ENCODE data around the gene RAB44. TPM values are rescaled to one million over a fixed set of nuclear protein-coding genes. Genes with fewer than 3 reads are reported as not detected.

RAB44 gene
- total RNA-seq, 6 experiments from 2014 or later: 0.05 to 0.07 (median 0.07) TPM; not detected in 3

DNA sequence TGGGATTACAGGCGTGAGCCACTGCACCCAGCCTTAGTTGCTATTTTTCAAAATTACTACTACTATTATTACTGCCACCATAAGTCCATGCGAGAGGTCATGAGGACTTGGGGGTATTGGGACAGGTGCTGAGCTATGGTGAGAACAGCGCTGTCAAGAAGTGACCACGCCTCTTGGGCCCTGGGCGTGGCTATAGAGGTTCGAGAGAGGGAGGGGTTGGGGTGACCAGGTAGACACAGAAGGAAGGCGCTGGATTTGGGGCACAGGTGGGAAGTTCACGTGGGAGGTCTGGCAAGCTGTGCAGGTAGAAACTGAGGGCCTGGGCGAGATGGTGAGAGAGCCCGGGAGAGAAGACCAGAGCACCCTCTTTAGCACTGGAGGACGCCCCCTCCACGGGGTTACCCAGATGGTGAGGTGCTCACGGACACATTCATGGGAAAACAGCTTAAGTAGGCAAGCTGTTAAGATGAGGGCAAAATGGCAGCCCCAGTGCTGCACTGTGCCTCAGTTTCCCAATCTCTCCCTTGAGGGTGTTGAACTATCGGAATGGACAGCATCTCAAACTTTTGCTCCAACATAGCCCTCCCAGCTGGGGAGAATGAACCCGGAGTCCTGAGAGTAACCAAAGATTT lies 61.0 kb downstream of the RAB44 start:
- no peaks in the 10 kb centered on the region for H3K9me3 ChIP-seq
- no peak overlapping the region for H3K27ac ChIP-seq
- 53% methylated on average over 9 of the region's 15 CpGs for WGBS (ENCODE audit: insufficient coverage, low coverage, low lambda C conversion rate, missing lambda C conversion rate)
- H3K4me3 ChIP-seq: no peak overlapping the region
- TF ChIP-seq, protein P1, sequence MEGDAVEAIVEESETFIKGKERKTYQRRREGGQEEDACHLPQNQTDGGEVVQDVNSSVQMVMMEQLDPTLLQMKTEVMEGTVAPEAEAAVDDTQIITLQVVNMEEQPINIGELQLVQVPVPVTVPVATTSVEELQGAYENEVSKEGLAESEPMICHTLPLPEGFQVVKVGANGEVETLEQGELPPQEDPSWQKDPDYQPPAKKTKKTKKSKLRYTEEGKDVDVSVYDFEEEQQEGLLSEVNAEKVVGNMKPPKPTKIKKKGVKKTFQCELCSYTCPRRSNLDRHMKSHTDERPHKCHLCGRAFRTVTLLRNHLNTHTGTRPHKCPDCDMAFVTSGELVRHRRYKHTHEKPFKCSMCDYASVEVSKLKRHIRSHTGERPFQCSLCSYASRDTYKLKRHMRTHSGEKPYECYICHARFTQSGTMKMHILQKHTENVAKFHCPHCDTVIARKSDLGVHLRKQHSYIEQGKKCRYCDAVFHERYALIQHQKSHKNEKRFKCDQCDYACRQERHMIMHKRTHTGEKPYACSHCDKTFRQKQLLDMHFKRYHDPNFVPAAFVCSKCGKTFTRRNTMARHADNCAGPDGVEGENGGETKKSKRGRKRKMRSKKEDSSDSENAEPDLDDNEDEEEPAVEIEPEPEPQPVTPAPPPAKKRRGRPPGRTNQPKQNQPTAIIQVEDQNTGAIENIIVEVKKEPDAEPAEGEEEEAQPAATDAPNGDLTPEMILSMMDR (IDR thresholded peaks at IDR 0.05): no peak
- TF ChIP-seq POLR2A (IDR thresholded peaks at IDR 0.05): no peak
- no peaks in the 10 kb centered on the region for H3K4me1 ChIP-seq
- DNase-seq: no peak
- H3K27me3 ChIP-seq: no peaks in the 10 kb centered on the region
- no peaks in the 10 kb centered on the region for H3K36me3 ChIP-seq
- intact Hi-C loops (cut with DNase I): loop anchor here in 1 of 2 donors (10.0 kb wide), 1 partner anchor 144 kb away; no protein-coding TSS in a partner anchor
- ATAC-seq: no peak

DNA sequence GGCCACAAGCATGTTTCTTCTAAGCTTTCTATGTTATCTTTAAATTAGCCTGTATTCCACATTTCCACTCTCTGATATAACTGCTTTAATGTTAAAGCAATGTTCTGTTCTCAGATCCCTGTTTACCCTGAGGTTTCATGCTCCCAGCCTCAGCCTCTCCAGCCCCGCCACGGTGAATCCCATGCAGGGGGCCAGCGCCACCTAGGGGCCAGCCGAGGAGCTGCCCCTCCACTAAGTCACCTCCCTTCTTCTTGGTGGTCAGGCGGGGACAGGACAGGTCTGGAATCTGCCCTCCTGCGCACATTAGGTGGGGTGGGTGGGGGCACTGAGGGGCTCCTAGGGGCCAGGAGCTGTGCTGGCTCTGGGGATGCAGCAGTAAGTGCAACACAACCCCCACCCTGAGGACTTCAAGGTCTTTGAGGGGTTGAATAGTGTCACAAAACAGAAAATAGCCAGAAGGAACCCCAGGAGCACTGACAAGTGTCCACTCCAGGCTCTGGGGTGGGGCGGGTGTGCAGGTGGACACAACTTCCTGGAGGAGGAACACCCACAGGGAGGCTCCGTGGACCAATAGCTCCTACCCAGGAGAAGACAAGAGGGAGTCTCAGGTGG lies 61.6 kb downstream of the RAB44 start:
- Histone ChIP-seq H3K27ac (no peak overlapping the region), H3K4me1 (no peaks in the 10 kb centered on the region), H3K36me3 (no peaks in the 10 kb centered on the region), H3K9me3 (no peaks in the 10 kb centered on the region), H3K27me3 (no peaks in the 10 kb centered on the region), H3K4me3 (no peak overlapping the region)
- TF ChIP-seq, protein P1 (IDR thresholded peaks at IDR 0.05): peak; percentile 93 to 96 (median 94)
- TF ChIP-seq POLR2A (IDR thresholded peaks at IDR 0.05): no peak
- intact Hi-C loops (cut with DNase I): loop anchor here in 1 of 2 donors (10.0 kb wide), 1 partner anchor 144 kb away; no protein-coding TSS in a partner anchor
- ATAC-seq (peak; percentile 90 to 96 (median 94)), DNase-seq (peak; percentile 81 to 86 (median 84))
- WGBS (ENCODE audit: insufficient coverage, low coverage, low lambda C conversion rate, missing lambda C conversion rate): 10% methylated on average over 7 of the region's 8 CpGs

DNA sequence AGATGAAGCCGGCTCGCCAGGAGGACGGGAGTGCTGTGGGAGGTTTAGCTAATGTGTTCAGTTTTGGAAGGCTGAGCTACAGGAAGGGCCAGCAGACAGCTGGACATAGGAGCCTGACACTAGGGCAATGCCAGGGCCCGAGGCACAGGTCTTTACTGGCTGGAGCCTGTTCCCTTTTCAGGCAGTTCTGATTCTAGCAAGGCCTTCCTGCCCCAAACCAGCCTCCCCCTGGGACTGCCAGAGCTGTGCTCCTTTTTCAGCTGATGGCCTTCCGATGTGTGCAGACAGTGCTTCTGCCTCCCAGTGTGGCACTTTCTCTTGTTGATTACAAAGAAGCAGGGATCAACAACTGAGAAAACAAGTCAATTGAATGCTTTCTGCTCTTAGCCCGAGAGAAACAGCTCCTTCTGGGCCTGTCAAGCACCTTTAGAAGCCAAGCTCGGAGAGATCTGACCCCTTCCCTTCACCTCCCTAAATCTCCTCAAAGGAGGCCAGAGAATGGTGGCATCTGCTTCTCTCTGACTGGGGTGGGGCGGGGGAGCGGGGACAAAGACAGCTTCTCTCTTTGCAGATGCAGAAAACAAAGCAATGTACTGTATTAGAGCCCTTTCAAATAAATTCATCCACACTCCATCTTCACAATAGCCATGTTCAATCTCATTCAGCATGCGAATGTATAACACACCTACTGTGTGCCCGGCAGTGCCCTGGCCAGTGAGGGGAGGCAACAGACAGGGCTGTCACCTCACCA lies 63.2 kb downstream of the RAB44 start:
- no peaks in the 10 kb centered on the region for H3K27me3 ChIP-seq
- WGBS (ENCODE audit: insufficient coverage, low coverage, low lambda C conversion rate, missing lambda C conversion rate): 71% methylated on average over 8 of the region's 11 CpGs
- DNase-seq (no peak), ATAC-seq (no peak)
- H3K27ac ChIP-seq: no peak overlapping the region
- H3K9me3 ChIP-seq: no peaks in the 10 kb centered on the region
- no peak for TF ChIP-seq POLR2A (IDR thresholded peaks at IDR 0.05)
- TF ChIP-seq, protein P1 (IDR thresholded peaks at IDR 0.05): no peak
- H3K36me3 ChIP-seq: no peaks in the 10 kb centered on the region
- H3K4me3 ChIP-seq: no peak overlapping the region
- H3K4me1 ChIP-seq: no peaks in the 10 kb centered on the region
- intact Hi-C loops (cut with DNase I): loop anchor here (10.0 kb wide), 2 partner anchors 84 to 254 kb away; no protein-coding TSS in a partner anchor

DNA sequence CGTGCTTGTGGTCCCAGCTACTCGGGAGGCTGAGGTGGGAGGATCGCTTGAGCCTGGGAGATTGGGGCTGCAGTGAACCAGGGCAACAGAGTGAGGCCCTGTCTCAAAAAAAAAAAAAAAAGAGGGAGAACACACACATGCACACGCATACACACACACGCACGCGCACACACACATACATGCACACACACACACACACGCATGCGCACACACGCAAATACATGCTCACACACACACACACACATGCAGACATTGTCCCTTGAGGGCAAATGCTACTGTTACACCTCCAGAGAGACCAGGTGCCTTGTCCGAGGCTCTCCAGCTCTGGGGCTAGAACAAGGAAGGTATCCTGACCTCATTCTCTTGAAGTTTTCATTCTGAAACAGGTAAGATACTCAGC lies 64.5 kb downstream of the RAB44 start:
- Histone ChIP-seq H3K36me3 (no peaks in the 10 kb centered on the region), H3K9me3 (no peaks in the 10 kb centered on the region), H3K4me1 (no peaks in the 10 kb centered on the region), H3K27me3 (no peaks in the 10 kb centered on the region), H3K27ac (no peak overlapping the region), H3K4me3 (no peak overlapping the region)
- ATAC-seq (no peak), DNase-seq (no peak)
- TF ChIP-seq, protein P1 (IDR thresholded peaks at IDR 0.05): no peak
- TF ChIP-seq POLR2A (IDR thresholded peaks at IDR 0.05): no peak
- WGBS (ENCODE audit: insufficient coverage, low coverage, low lambda C conversion rate, missing lambda C conversion rate): 87% methylated on average over 8 of the region's 11 CpGs
- intact Hi-C loops (cut with DNase I): loop anchor here (10.0 kb wide), 2 partner anchors 83 to 253 kb away; no protein-coding TSS in a partner anchor

All from right lobe of liver (tissue), 6 donors.